LNCAP (cell line): ENCODE measurements around the gene EWSR1.

Experiments used
- TF ChIP-seq, protein P1 (sequence below): fragments of 450-650 bp; IDR thresholded peaks from 2 replicates; pipeline ENCODE4 v1.5.1; 2017; ENCODE audit warnings: mild to moderate bottlenecking

Gene EWSR1

DNA sequence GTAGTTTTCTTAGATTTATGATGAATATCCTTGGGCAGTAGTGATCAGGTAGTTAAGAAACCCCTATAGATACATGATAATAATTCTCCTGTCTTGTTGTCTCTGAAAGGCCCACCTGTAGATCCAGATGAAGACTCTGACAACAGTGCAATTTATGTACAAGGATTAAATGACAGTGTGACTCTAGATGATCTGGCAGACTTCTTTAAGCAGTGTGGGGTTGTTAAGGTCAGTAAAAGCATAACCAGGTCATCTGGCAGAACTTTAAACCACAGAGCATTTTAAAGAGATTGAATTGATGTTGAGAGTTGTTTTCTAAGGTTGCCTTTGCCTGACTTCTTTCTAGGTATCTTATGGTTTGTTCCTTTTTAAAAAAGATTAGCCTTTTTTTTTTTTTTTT is 24.3 kb downstream of the EWSR1 start:
- TF ChIP-seq, protein P1, sequence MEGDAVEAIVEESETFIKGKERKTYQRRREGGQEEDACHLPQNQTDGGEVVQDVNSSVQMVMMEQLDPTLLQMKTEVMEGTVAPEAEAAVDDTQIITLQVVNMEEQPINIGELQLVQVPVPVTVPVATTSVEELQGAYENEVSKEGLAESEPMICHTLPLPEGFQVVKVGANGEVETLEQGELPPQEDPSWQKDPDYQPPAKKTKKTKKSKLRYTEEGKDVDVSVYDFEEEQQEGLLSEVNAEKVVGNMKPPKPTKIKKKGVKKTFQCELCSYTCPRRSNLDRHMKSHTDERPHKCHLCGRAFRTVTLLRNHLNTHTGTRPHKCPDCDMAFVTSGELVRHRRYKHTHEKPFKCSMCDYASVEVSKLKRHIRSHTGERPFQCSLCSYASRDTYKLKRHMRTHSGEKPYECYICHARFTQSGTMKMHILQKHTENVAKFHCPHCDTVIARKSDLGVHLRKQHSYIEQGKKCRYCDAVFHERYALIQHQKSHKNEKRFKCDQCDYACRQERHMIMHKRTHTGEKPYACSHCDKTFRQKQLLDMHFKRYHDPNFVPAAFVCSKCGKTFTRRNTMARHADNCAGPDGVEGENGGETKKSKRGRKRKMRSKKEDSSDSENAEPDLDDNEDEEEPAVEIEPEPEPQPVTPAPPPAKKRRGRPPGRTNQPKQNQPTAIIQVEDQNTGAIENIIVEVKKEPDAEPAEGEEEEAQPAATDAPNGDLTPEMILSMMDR: no peak

DNA sequence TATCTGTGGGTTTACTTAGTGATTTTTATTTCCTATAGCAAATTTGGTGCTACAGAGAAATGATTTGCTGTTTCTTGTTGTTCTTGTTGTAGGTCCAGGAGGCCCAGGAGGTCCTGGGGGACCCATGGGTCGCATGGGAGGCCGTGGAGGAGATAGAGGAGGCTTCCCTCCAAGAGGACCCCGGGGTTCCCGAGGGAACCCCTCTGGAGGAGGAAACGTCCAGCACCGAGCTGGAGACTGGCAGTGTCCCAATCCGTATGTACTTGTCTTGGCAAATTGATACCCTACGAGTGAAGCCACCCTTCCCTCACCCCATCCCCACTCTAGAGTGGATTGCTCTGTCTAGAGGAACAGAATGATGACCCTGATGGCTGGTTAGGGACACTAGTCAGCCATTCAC is 30.6 kb downstream of the EWSR1 start:
- TF ChIP-seq, protein P1: no peak

DNA sequence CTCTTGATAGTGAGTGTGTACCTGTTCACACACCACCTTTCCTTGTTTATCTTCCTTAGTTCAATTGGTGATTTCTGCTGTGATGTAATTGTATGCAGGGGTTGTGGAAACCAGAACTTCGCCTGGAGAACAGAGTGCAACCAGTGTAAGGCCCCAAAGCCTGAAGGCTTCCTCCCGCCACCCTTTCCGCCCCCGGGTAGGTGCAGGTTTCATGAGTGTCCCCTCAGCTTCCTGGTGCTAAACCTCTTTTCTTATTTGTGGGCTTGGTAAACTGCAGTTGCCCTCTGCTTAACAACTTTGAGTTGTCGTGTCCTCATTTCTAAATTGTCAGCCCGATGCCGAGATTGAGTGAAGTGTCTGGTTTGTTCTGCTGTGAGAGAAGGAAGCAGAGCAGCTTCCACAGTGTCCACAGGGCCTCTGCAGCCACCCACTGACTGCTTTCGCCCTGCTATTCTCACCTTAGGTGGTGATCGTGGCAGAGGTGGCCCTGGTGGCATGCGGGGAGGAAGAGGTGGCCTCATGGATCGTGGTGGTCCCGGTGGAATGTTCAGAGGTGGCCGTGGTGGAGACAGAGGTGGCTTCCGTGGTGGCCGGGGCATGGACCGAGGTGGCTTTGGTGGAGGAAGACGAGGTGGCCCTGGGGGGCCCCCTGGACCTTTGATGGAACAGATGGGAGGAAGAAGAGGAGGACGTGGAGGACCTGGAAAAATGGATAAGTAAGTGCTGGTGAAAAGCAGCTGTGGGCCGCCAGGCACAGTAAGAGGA is 31.2 kb downstream of the EWSR1 start:
- TF ChIP-seq, protein P1: no peak

DNA sequence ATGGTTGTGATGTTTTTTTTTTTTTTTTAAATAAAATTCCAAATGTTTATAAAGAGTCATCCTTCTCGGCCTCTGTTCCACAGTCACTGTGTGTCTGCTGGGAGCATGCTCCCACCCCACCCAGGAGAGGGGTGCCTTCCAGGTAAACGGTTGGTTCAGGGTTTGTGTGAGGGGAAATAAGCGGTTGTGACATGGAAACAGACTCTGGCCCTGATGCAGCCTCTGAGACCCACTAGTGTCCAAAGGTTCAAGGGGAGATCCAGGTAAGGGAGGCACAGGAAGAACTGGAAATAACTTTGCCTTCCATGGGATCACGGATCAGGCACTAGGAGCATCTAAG is 32.4 kb downstream of the EWSR1 start:
- TF ChIP-seq, protein P1: no peak

DNA sequence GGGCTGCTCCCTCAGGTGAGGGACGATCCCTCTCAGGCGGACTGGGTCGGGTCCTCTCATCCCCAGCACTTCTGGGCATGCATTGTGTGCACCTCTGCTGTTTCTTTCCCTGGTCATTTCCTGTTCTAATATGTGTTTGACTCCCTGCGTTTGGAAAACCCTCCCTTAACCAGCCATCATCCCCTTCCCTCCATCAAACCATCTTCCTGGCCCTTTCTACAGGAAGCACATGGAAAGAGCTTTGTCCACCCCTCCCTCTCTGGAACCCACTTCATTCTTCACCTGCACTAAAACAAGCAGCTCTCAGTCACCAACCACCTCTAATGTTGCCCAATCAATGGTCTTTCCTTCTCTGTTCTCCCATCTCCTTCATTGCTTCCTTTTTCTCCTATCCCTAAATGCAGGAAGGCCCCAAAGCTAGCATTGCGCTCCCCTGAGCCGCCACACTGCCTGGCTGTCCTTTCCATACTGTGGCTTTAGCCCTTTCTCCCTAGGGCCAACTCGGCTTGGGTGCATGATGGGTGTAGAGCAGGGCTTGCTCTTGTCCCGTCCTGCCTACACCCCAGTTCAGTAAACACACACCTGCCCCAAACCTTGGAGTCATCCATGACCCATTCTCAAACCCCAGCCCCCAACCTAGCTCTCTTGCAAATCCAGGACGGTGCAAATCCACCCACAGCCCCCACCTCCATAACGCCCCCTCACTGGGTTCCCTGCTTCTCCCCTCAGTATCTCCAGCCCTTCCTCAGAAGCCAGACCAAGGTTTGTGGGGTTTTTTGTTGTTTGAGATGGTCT is 32.9 kb downstream of the EWSR1 start:
- TF ChIP-seq, protein P1: no peak

DNA sequence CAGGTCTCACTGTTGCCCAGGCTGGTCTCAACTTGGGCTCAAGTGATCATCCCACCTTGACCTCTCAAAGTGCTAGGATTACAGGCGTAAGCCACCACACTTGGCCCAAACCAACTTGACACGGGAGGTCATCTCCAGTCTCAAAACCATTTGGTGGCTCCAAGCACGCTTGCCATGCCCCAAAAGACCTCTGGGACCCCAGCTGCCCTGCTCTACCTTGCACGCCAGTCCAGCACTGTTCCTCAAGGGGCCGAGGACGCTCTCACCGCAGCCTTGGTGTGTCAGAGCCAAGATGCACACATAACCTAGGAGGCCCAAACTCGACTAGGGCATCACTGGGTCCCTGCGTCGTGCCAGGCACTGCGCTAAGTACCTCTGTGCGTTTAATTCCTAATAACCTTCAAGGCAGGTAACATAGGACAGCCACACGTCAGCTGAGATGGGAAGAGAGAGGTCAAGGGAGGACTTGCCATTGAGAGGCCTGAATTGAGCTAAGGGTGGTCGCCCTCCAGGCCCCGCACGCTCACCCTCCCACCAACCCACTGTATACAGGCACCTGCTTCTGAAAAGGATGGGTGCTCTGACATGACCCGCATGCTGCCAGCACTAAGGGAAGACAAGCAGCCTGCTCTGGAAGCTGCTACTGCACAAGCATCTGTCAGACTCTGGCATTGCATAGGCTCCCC is 33.8 kb downstream of the EWSR1 start:
- TF ChIP-seq, protein P1: no peak

DNA sequence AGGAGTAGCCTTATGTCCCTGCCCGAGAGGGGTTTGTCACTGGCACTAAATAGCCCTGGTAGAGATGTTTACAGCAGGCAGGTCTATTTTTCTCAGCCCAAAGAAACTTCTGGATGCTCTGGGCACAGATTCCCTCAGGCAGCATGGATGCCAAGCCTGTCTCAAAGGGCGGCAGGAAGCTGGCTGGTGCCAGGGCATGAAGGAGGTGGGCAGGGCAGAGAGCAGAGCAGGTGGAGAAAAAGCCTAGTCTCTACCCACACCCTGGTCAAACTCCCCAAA is 34.3 kb downstream of the EWSR1 start:
- TF ChIP-seq, protein P1: no peak
